ENCODE measurements around the gene MUTYH. TPM values are rescaled to one million over a fixed set of nuclear protein-coding genes. Genes with fewer than 3 reads are reported as not detected.

The MUTYH gene
- total and polyA plus RNA-seq, 9 of the 15 experiments (the other 6 are each of a cell fraction or from before 2014, with no cell fraction given): 3.4 to 53.5 (median 29.0) TPM

- TF ChIP-seq STAT6 (CRISPR knock-in tag; IDR thresholded peaks at IDR 0.05) (0 out of 2 replicates have a peak, but pooled peaks have one; percentile 88), SAFB (IDR thresholded peaks at IDR 0.05; ENCODE audit: borderline replicate concordance, low read depth, low read length) (no peak; the same call in 1 of the 2 replicates), ZNF57 (CRISPR knock-in tag; IDR thresholded peaks at IDR 0.05) (no peak), VEZF1 (CRISPR knock-in tag; IDR thresholded peaks at IDR 0.05) (no peak; the same call in 1 of the 2 replicates), ETV1 (tag; conservative IDR thresholded peaks at IDR 0.05; ENCODE audit: low read depth) (peak; percentile 85), TEAD1 (CRISPR knock-in tag; IDR thresholded peaks at IDR 0.05) (peak in 1 of 2 experiments; percentile 86; a peak in 1 of 4 replicates), ERF (CRISPR knock-in tag; IDR thresholded peaks at IDR 0.05) (peak; percentile 37; the same call in 1 of the 2 replicates), TSC22D4 (tag; IDR thresholded peaks at IDR 0.05) (no peak), SMARCE1 (IDR thresholded peaks at IDR 0.05) (peak; percentile 69), BDP1 (IDR thresholded peaks at IDR 0.05; ENCODE audit: insufficient read depth, insufficient read length) (no peak), HNRNPK (IDR thresholded peaks at IDR 0.05; ENCODE audit: low read depth, low read length, poor library complexity, severe bottlenecking) (no peak), MED1 (CRISPR knock-in tag; IDR thresholded peaks at IDR 0.05; ENCODE audit: borderline replicate concordance) (no peak), IFI16 (CRISPR knock-in tag; IDR thresholded peaks at IDR 0.05) (no peak), CBX1 (IDR thresholded peaks at IDR 0.05; ENCODE audit: low read depth) (no peak), SREBF2 (CRISPR knock-in tag; IDR thresholded peaks at IDR 0.05) (no peak), PTTG1 (tag; IDR thresholded peaks at IDR 0.05; ENCODE audit: low read depth) (no peak), NFIX (CRISPR knock-in tag; IDR thresholded peaks at IDR 0.05; ENCODE audit: low read depth) (no peak), PATZ1 (CRISPR knock-in tag; IDR thresholded peaks at IDR 0.05; ENCODE audit: borderline replicate concordance) (no peak)
- TF ChIP-seq, protein P1, sequence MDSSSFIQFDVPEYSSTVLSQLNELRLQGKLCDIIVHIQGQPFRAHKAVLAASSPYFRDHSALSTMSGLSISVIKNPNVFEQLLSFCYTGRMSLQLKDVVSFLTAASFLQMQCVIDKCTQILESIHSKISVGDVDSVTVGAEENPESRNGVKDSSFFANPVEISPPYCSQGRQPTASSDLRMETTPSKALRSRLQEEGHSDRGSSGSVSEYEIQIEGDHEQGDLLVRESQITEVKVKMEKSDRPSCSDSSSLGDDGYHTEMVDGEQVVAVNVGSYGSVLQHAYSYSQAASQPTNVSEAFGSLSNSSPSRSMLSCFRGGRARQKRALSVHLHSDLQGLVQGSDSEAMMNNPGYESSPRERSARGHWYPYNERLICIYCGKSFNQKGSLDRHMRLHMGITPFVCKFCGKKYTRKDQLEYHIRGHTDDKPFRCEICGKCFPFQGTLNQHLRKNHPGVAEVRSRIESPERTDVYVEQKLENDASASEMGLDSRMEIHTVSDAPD (CRISPR knock-in tag; IDR thresholded peaks at IDR 0.05): no peak
These were observed at the start of gene MUTYH, which contains the start of gene TOE1 (continued) for GRCh38 chr1:45339789-45340558.

All from K562 (cell line).